Nephron progenitor cell (in vitro differentiated cells): ENCODE data around the gene ZSCAN5A.
A peak's percentile ranks its signal among the peaks of the same experiment; 100 is the strongest.

Experiments used
- DNase-seq: peaks from one replicate; pipeline ENCODE4 v3.0.0; 2021
- H3K27ac Mint-ChIP-seq: 2 replicates; pipeline ENCODE4 v1.8.0; 2021; ENCODE audit warnings: mild to moderate bottlenecking, moderate library complexity, mixed read lengths
- H3K27me3 Mint-ChIP-seq: 2 replicates; pipeline ENCODE4 v1.8.0; 2021; ENCODE audit warnings: mild to moderate bottlenecking, low read depth, mixed read lengths; ENCODE audit not compliant: poor library complexity
- H3K36me3 Mint-ChIP-seq: 2 replicates; pipeline ENCODE4 v1.8.0; 2021; ENCODE audit warnings: low read depth, mixed read lengths
- H3K4me1 Mint-ChIP-seq: 2 replicates; pipeline ENCODE4 v1.8.0; 2021; ENCODE audit warnings: mixed read lengths
- H3K4me3 Mint-ChIP-seq: 2 replicates; pipeline ENCODE4 v1.8.0; 2021; ENCODE audit warnings: mild to moderate bottlenecking, moderate library complexity, mixed read lengths
- H3K9me3 Mint-ChIP-seq: 2 replicates; pipeline ENCODE4 v1.8.0; 2021; ENCODE audit warnings: mild to moderate bottlenecking, moderate library complexity, mixed read lengths
- TF ChIP-seq, protein P1 (sequence below): fragments of 200-600 bp; sonication (generic); IDR thresholded peaks from 2 replicates; pipeline ENCODE4 v1.5.0; 2021; ENCODE audit warnings: antibody characterized with exemption

Gene ZSCAN5A, protein sequence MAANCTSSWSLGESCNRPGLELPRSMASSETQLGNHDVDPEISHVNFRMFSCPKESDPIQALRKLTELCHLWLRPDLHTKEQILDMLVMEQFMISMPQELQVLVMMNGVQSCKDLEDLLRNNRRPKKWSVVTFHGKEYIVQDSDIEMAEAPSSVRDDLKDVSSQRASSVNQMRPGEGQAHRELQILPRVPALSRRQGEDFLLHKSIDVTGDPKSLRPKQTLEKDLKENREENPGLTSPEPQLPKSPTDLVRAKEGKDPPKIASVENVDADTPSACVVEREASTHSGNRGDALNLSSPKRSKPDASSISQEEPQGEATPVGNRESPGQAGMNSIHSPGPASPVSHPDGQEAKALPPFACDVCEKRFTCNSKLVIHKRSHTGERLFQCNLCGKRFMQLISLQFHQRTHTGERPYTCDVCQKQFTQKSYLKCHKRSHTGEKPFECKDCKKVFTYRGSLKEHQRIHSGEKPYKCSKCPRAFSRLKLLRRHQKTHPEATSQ

DNA sequence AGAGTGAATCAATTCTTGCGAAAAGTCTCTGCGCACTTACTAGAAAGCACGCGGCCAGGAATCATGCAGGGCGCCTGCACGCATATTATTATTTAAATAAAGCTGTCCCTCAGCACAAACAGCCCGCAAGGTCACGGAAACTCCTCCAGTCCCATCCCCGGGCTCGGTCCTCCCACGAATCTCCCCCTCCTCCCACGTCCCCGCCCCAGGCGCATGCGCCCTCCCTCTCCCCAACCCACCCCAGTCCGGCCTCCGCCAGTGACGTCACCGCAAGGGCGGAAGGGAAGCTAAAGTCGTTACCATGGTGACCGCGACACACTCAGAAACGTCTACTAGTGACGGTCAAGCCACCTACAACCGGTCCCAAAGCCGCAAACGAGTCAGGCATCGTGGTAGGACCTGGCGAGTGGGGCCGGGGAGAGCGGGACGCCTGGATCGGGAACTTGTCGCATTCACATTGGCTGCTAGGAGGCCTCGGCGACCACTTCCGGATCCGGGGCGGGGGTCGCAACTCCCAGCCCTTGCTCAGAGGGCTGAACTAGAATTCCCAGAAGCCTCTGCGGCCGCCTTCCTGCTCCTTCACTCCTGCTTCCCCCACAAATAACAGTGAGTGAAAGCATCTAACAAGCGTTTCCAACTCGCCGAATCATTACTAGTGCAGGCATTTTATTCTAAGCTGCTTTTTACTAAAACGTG lies at the start of gene ZSCAN5A:
TSS of gene ZSCAN5A (minus strand) at position 459 of the 696 bp plus-strand sequence. CDS start 89,793 bp downstream, outside the sequence.
- Mint-ChIP-seq H3K4me1 (peaks cover 31% of the 10 kb centered on the region), H3K36me3 (peaks cover 36% of the 10 kb centered on the region), H3K9me3 (peaks cover 4% of the 10 kb centered on the region), H3K27ac (peak within 1 kb of the TSS; percentile 98), H3K4me3 (peak within 1 kb of the TSS; percentile 88), H3K27me3 (peaks cover 10% of the 10 kb centered on the region)
- DNase-seq, result peak; percentile 96
- TF ChIP-seq, protein P1, sequence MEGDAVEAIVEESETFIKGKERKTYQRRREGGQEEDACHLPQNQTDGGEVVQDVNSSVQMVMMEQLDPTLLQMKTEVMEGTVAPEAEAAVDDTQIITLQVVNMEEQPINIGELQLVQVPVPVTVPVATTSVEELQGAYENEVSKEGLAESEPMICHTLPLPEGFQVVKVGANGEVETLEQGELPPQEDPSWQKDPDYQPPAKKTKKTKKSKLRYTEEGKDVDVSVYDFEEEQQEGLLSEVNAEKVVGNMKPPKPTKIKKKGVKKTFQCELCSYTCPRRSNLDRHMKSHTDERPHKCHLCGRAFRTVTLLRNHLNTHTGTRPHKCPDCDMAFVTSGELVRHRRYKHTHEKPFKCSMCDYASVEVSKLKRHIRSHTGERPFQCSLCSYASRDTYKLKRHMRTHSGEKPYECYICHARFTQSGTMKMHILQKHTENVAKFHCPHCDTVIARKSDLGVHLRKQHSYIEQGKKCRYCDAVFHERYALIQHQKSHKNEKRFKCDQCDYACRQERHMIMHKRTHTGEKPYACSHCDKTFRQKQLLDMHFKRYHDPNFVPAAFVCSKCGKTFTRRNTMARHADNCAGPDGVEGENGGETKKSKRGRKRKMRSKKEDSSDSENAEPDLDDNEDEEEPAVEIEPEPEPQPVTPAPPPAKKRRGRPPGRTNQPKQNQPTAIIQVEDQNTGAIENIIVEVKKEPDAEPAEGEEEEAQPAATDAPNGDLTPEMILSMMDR, result no peak

DNA sequence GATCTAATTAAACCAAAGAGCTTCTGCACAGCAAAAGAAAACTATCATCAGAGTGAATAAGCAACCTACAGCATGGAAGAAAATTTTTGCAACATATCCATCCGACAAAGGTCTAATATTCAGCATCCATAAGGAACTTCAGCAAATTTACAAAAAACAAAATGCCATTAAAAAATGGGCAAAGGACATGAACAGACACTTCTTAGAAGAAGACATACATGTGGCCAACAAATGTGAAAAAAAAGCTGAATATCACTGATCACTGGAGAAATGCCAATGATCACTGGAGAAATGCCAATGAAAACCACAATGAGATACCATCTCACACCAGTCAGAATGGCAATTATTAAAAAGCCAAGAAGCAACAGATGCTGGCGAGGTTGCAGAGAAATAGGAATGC lies 46.2 kb upstream of the ZSCAN5A start:
- H3K4me3 Mint-ChIP-seq, result no peak overlapping the region
- TF ChIP-seq, protein P1, result no peak
- H3K27ac Mint-ChIP-seq, result no peak overlapping the region
- no peaks in the 10 kb centered on the region for H3K4me1 Mint-ChIP-seq
- DNase-seq, result no peak
- H3K9me3 Mint-ChIP-seq, result peaks cover 81% of the 10 kb centered on the region
- H3K27me3 Mint-ChIP-seq, result peaks cover 2% of the 10 kb centered on the region
- H3K36me3 Mint-ChIP-seq, result peaks cover 52% of the 10 kb centered on the region

DNA sequence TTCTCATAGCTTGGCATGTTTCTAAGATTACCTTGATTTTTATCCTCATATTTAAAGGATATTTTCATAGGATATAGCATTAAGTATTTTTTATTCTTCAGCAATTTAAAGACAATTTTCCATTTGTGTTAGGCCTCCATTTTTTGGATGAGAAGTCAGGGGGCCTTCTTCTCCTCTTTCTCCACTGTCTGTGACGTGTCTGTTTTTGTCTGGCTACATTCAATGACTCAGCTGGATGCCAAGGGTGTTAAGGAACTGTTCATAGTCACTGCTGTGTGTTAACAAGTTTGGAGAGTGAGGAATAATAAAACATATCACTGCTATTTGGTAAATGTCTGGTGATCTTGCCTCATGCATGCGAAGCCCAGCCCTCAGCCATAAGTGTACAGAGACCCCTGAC lies 42.3 kb upstream of the ZSCAN5A start:
- Mint-ChIP-seq H3K27ac (no peak overlapping the region), H3K9me3 (peaks cover 76% of the 10 kb centered on the region), H3K4me1 (no peaks in the 10 kb centered on the region), H3K27me3 (peaks cover 2% of the 10 kb centered on the region), H3K36me3 (peaks cover 36% of the 10 kb centered on the region), H3K4me3 (no peak overlapping the region)
- TF ChIP-seq, protein P1, result no peak
- no peak for DNase-seq

DNA sequence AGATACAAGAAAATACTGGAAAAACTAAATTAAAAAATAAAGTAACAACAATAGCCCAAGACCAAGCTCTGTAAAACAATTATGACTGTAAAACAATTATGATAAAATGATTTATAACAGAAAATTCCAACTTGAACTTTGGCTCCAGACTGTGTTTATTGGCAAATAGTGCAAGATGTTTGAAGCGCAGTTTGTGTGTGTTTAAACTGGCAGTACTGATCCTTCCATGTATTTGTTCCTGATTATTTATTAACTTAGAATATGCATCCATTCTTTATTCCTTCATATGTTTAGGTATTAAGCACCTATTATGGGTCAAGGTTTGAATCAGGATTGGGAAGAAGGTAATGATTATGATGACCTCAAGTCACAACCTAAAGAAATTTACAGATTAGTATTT lies 40.9 kb upstream of the ZSCAN5A start:
- H3K4me1 Mint-ChIP-seq, result no peaks in the 10 kb centered on the region
- H3K4me3 Mint-ChIP-seq, result no peak overlapping the region
- no peak for DNase-seq
- H3K9me3 Mint-ChIP-seq, result peaks cover 69% of the 10 kb centered on the region
- H3K27me3 Mint-ChIP-seq, result peaks cover 8% of the 10 kb centered on the region
- H3K27ac Mint-ChIP-seq, result no peak overlapping the region
- TF ChIP-seq, protein P1, result no peak
- H3K36me3 Mint-ChIP-seq, result peaks cover 25% of the 10 kb centered on the region

DNA sequence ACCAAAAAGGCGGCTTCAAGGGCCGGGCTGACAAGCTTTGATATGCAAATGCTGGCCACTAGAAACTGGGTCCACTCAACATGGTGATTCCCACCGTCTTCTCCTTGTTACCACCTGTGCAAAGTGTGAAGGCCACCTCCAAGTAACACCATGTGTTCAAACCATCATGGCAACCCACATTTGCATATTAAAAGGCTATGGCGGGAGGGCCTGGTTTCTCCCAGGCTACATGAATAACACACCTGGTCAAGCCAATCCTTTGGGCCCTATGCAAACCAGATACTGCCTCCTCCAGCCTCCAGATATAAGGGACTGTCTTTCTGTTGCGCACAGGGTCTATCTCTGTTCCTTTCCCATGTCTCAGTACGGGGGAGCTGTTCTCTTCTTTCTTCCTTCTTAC lies 36.6 kb upstream of the ZSCAN5A start:
- Mint-ChIP-seq H3K36me3 (no peaks in the 10 kb centered on the region), H3K27me3 (peaks cover 10% of the 10 kb centered on the region), H3K4me3 (no peak overlapping the region), H3K27ac (no peak overlapping the region), H3K4me1 (no peaks in the 10 kb centered on the region), H3K9me3 (peaks cover 55% of the 10 kb centered on the region)
- DNase-seq, result no peak
- TF ChIP-seq, protein P1, result no peak
